Measurements from ENCODE around the gene RPRD1B. TPM values are rescaled to one million over a fixed set of nuclear protein-coding genes. Genes with fewer than 3 reads are reported as not detected.

RPRD1B gene
- total and polyA plus RNA-seq, 4 donors, result 5.8 to 34.3 (median 29.4) TPM

DNA sequence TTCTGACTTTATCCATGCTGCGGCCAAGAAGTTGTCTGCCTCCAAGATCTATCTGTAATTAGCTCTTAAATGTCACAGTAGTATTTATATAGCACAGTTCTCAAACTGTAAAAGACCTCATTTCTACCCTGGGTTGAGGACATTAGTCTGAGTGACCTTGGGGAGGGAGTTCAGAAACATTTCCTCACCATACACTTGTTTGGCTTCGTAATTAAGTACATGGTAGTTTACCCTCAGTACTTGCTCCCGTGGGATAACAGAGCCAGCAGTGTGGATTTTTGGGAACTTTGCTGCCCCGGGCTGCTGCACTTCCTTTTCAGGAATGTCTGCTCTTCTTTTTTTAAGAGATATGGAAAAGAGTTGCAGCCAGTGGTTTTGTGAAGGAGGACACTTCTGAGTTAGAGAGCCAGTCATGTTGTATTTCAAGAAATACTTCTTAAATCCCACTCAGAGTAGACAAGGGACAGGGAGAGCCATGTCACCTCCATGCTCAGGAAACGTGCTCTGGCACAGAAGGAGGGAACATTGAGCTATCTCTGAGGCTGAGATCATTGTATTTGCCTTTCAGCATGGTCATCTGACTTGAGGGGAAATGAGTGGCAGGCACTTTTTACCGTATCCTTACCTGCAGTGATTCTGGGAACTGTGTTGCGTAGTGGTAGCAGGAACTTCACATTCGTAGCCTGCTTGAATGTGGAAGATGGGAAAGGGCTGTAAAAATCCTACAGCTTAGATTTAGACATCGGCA, 33.6 kb downstream of the RPRD1B start (continued):
- TF ChIP-seq, protein P1, sequence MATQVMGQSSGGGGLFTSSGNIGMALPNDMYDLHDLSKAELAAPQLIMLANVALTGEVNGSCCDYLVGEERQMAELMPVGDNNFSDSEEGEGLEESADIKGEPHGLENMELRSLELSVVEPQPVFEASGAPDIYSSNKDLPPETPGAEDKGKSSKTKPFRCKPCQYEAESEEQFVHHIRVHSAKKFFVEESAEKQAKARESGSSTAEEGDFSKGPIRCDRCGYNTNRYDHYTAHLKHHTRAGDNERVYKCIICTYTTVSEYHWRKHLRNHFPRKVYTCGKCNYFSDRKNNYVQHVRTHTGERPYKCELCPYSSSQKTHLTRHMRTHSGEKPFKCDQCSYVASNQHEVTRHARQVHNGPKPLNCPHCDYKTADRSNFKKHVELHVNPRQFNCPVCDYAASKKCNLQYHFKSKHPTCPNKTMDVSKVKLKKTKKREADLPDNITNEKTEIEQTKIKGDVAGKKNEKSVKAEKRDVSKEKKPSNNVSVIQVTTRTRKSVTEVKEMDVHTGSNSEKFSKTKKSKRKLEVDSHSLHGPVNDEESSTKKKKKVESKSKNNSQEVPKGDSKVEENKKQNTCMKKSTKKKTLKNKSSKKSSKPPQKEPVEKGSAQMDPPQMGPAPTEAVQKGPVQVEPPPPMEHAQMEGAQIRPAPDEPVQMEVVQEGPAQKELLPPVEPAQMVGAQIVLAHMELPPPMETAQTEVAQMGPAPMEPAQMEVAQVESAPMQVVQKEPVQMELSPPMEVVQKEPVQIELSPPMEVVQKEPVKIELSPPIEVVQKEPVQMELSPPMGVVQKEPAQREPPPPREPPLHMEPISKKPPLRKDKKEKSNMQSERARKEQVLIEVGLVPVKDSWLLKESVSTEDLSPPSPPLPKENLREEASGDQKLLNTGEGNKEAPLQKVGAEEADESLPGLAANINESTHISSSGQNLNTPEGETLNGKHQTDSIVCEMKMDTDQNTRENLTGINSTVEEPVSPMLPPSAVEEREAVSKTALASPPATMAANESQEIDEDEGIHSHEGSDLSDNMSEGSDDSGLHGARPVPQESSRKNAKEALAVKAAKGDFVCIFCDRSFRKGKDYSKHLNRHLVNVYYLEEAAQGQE (IDR thresholded peaks at IDR 0.05), result peak; percentile 87

DNA sequence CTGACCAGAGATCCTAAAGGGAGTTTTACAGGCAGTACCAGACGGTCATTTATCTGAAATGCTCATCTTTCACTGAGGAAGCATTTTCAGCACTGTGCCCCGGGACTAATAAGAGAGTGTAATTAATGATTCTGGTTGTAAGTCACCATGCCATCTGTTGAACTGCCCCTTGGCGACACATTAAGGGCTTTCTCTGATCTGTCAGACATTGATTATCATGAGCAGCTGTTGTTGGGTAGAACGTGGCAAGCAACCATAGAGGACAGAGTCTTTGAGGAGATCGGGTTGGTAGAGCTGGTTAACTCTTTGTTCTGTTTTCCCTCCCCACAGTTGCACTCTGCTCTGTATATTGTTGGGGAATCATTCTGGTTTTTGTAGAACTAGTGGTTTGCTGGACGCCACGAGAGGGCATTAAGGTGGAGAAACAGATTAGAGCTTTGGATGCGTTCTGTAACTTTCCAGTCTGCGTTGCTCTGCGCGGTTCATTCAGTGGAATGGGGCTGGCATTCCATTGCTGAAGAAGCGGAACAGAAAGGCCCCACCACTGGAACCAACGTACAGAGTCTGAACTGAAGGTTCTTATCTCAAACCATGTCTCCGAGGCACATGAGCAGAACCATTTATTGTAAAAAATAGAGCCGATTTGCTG, 34.3 kb downstream of the RPRD1B start:
- Histone ChIP-seq H3K27me3 (ENCODE audit: control insufficient read depth in 4 of 4, insufficient read depth in 4 of 4, low read length in 3 of 4) (no peaks in the 10 kb centered on the region), H3K36me3 (ENCODE audit: control insufficient read depth in 4 of 4, insufficient read depth in 3 of 4, low read depth in 1 of 4, low read length in 3 of 4) (peaks cover 3 to 63% (median 34%) of the 10 kb centered on the region in 4 donors), H3K4me1 (ENCODE audit: control insufficient read depth in 4 of 4, insufficient read depth in 4 of 4, low read length in 3 of 4) (peaks cover 3 to 15% (median 8%) of the 10 kb centered on the region in 4 donors), H3K9ac (ENCODE audit: low read depth in 1 of 2, low read length in 2 of 2) (peak overlapping the region in 1 of 2 donors; percentile 26), H3K27ac (ENCODE audit: low read depth in 1 of 2, low read length in 2 of 2) (peak overlapping the region; percentile 60 to 66), H3K4me3 (ENCODE audit: low read depth in 1 of 3, low read length in 3 of 3) (peak overlapping the region; percentile 31 to 77 (median 74)), H3K9me3 (ENCODE audit: control insufficient read depth in 4 of 4, low read length in 3 of 4) (no peaks in the 10 kb centered on the region)
- TF ChIP-seq NR2F2 (IDR thresholded peaks at IDR 0.05), result no peak
- TF ChIP-seq, protein P1 (IDR thresholded peaks at IDR 0.05), result peak; percentile 9
- no peak for DNase-seq (ENCODE audit: low spot score)
- WGBS, result 94% methylated on average over 15 of the region's 15 CpGs

DNA sequence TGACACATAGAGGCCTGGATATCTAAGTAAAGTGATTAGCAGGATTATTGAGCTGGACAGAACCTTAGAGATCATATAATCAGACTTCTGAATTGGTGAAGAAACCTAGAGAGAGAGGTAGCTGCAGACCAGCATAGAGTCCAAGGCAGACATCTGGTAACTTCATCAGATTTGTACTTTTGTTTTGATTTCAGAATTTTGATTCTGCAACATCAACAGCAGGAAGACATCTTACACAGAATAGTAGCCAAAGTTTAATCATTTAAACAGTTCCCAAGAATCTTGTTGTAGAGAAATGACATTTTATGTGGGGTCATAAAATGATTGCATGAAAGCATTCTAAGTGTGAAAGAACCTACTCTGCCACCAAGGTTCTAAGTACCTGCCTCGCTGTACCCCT, 39.4 kb downstream of the RPRD1B start:
- WGBS, result 87% methylated on average over 1 of the region's 1 CpG
- no peaks in the 10 kb centered on the region for H3K27me3 ChIP-seq (ENCODE audit: control insufficient read depth in 4 of 4, insufficient read depth in 4 of 4, low read length in 3 of 4)
- no peak overlapping the region for H3K9ac ChIP-seq (ENCODE audit: low read depth in 1 of 2, low read length in 2 of 2)
- H3K9me3 ChIP-seq (ENCODE audit: control insufficient read depth in 4 of 4, low read length in 3 of 4), result no peaks in the 10 kb centered on the region
- H3K4me1 ChIP-seq (ENCODE audit: control insufficient read depth in 4 of 4, insufficient read depth in 4 of 4, low read length in 3 of 4), result peaks cover 0 to 14% (median 11%) of the 10 kb centered on the region in 4 donors
- no peak overlapping the region for H3K4me3 ChIP-seq (ENCODE audit: low read depth in 1 of 3, low read length in 3 of 3)
- no peak overlapping the region for H3K27ac ChIP-seq (ENCODE audit: low read depth in 1 of 2, low read length in 2 of 2)
- TF ChIP-seq RAD21 (IDR thresholded peaks at IDR 0.05), result no peak
- TF ChIP-seq TAF1 (conservative IDR thresholded peaks at IDR 0.05), result no peak
- TF ChIP-seq, protein P2, sequence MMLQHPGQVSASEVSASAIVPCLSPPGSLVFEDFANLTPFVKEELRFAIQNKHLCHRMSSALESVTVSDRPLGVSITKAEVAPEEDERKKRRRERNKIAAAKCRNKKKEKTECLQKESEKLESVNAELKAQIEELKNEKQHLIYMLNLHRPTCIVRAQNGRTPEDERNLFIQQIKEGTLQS (IDR thresholded peaks at IDR 0.05), result no peak
- TF ChIP-seq YY1 (IDR thresholded peaks at IDR 0.05), result no peak
- TF ChIP-seq, protein P3, sequence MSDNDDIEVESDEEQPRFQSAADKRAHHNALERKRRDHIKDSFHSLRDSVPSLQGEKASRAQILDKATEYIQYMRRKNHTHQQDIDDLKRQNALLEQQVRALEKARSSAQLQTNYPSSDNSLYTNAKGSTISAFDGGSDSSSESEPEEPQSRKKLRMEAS (IDR thresholded peaks at IDR 0.05), result no peak
- TF ChIP-seq RXRA (IDR thresholded peaks at IDR 0.05), result no peak
- no peak for TF ChIP-seq EGR1 (IDR thresholded peaks at IDR 0.05; ENCODE audit: low read depth in 2 of 2)
- TF ChIP-seq HNF4G (IDR thresholded peaks at IDR 0.05), result no peak
- no peak for TF ChIP-seq SP1 (IDR thresholded peaks at IDR 0.05)
- H3K36me3 ChIP-seq (ENCODE audit: control insufficient read depth in 4 of 4, insufficient read depth in 3 of 4, low read depth in 1 of 4, low read length in 3 of 4), result peaks cover 7 to 52% (median 37%) of the 10 kb centered on the region in 4 donors
- no peak for DNase-seq (ENCODE audit: low spot score)
